Measurements from ENCODE around the gene TNS3. TPM values are rescaled to one million over a fixed set of nuclear protein-coding genes. Genes with fewer than 3 reads are reported as not detected.

The TNS3 gene
- total RNA-seq, 1 donor from 2014 or later: 89.8 TPM

DNA sequence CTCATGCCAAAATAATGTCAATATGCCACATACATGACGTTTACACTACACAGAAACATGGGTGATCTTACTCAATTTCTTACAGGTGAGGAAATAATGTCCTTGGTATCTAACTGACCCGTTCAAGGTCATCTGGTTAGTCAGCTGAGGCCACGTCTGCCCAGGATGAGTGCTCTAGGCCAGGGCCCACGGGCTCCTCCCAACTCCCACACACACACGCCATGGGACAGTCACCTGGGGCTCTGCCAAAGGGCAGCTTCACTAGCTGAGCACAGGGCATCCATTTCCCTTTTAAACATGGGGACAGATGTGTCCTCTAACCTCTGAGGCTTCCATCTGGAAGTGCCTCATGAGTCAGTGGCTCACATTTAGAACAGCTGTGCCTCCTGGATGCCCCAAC is 123.9 kb downstream of the TNS3 start:
- intact Hi-C loops (cut with DNase I): no loop called here
- TF ChIP-seq, protein P1, sequence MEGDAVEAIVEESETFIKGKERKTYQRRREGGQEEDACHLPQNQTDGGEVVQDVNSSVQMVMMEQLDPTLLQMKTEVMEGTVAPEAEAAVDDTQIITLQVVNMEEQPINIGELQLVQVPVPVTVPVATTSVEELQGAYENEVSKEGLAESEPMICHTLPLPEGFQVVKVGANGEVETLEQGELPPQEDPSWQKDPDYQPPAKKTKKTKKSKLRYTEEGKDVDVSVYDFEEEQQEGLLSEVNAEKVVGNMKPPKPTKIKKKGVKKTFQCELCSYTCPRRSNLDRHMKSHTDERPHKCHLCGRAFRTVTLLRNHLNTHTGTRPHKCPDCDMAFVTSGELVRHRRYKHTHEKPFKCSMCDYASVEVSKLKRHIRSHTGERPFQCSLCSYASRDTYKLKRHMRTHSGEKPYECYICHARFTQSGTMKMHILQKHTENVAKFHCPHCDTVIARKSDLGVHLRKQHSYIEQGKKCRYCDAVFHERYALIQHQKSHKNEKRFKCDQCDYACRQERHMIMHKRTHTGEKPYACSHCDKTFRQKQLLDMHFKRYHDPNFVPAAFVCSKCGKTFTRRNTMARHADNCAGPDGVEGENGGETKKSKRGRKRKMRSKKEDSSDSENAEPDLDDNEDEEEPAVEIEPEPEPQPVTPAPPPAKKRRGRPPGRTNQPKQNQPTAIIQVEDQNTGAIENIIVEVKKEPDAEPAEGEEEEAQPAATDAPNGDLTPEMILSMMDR (IDR thresholded peaks at IDR 0.05): no peak
- DNase-seq (ENCODE audit: low spot score in 2 of 2): peak in 1 of 2 donors; percentile 80
- Histone ChIP-seq H3K4me1 (peaks cover 15 to 24% of the 10 kb centered on the region in 2 donors), H3K9me3 (no peaks in the 10 kb centered on the region), H3K27ac (peak overlapping the region; percentile 1 to 22), H3K4me3 (no peak overlapping the region), H3K36me3 (no peaks in the 10 kb centered on the region), H3K27me3 (no peaks in the 10 kb centered on the region)

DNA sequence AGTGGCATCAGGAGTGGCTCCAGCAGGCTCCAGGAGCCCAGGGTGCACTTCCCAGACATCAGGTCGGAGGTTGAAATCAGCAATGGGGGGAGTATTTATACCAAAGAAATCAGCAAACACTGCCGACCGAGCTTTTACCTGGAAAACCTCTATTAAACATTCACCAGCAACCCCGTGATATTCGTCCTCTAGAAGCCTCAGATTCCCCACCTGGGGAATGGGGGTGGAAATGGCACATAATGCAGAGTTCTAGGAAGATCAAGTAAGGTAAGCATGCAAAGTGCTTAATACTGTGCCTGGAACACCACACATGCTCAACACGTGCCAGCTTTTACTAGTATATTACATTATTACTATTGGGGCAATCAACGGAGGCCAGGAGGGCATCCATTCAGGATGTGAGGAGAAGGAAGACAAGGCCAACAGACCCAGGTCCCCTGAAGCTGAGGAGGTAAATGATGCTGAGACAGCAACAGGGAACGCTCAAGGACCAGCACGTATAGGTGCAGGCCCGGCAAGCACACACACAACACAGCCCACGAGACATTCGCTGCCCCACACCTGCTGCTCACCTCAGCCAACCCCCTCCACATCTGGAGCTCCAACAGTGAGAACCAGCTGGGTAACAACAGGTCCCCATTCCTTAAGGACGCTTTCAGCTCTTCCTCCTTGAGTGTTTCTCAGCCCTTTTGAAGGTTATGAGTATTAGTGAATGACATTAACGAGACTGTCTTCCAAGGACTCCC is 125.5 kb downstream of the TNS3 start:
- Histone ChIP-seq H3K27ac (no peak overlapping the region), H3K4me3 (no peak overlapping the region), H3K27me3 (no peaks in the 10 kb centered on the region), H3K36me3 (no peaks in the 10 kb centered on the region), H3K9me3 (no peaks in the 10 kb centered on the region), H3K4me1 (peaks cover 22 to 39% of the 10 kb centered on the region in 2 donors)
- DNase-seq (ENCODE audit: low spot score in 2 of 2): peak in 1 of 2 donors; percentile 58
- TF ChIP-seq, protein P1 (IDR thresholded peaks at IDR 0.05): no peak
- intact Hi-C loops (cut with DNase I): no loop called here

DNA sequence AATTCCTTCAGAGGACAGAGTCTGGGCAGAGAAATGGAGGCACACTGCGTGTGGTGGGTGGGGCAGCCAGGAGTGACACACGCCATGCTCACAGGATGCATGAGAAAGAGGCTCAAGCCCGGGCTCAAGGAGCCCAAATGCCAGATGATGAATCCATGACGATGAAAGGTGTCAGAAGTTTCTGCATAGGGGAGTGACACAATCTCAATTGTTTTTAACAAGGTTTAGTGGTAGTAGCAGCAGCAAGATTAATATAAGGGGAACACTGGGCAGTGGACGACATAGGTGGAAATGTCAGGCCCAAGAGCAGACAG is 126.1 kb downstream of the TNS3 start:
- H3K27ac ChIP-seq: no peak overlapping the region
- no peak for DNase-seq (ENCODE audit: low spot score in 2 of 2)
- H3K9me3 ChIP-seq: no peaks in the 10 kb centered on the region
- H3K36me3 ChIP-seq: no peaks in the 10 kb centered on the region
- TF ChIP-seq, protein P1 (IDR thresholded peaks at IDR 0.05): no peak
- H3K4me1 ChIP-seq: peaks cover 24 to 38% of the 10 kb centered on the region in 2 donors
- H3K27me3 ChIP-seq: no peaks in the 10 kb centered on the region
- intact Hi-C loops (cut with DNase I): no loop called here
- H3K4me3 ChIP-seq: no peak overlapping the region

DNA sequence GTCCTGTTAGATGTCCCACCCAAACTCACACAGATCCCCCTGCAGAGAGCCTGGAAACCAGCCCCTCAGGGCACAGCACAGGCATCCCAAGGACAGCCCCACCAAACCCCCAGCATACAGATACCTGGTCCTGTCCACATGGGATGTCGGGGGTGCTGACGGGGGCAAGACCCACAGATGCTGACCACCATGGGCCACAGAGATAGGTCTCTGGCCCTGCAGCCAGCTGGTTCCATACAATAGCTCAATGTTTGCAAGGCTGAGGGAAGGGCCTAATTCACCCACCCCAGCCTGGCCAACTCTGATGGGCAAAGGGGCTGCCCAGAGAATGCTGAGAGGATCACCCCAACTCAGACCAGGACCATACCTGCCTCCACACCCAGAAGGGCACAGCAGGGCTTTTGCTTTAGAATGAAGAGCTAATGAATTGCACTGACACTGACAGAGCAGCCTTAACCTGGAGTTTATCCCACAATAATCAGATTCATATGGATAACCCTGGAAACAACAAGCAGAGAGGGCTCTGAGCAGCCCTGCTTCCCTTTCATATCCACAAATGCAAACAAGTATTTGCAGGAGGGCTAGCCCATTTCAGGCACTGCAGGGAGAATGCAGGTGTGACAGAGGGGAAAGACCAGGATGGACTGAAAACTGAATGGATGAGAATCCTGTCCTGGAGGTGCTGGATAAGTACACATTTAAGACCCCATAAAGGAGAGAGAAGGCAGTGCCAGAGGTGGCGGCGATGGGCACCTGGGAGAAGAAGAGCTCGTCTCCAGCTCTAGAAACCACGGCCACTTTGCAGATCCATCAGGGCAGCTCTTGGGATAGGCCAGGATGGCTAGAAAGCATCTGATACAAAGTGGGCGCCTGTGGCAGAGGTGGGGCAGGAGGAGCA is 126.7 kb downstream of the TNS3 start:
- H3K4me1 ChIP-seq: peaks cover 24 to 39% of the 10 kb centered on the region in 2 donors

More for the DNA sequence above, 126.7 kb downstream of the TNS3 start:
- peak overlapping the region; percentile 86 to 89 for H3K27ac ChIP-seq
- no peaks in the 10 kb centered on the region for H3K27me3 ChIP-seq
- peak in 1 of 2 donors; percentile 59 for DNase-seq (ENCODE audit: low spot score in 2 of 2)
- H3K4me3 ChIP-seq: no peak overlapping the region
- TF ChIP-seq, protein P1 (IDR thresholded peaks at IDR 0.05): no peak
- H3K9me3 ChIP-seq: no peaks in the 10 kb centered on the region
- intact Hi-C loops (cut with DNase I): loop anchor here (5.0 kb wide), 1 partner anchor 197 kb away; no protein-coding TSS in a partner anchor
- no peaks in the 10 kb centered on the region for H3K36me3 ChIP-seq

All from ascending aorta (tissue), 2 donors.